ENCODE data around the gene BDKRB1.

BDKRB1 gene

GRCh38 chr14:96284008-96284407 is 28.0 kb downstream of the BDKRB1 start:
- DNase-seq = no peak

GRCh38 chr14:96284430-96284829 is 28.4 kb downstream of the BDKRB1 start:
- no peak for DNase-seq

DNA sequence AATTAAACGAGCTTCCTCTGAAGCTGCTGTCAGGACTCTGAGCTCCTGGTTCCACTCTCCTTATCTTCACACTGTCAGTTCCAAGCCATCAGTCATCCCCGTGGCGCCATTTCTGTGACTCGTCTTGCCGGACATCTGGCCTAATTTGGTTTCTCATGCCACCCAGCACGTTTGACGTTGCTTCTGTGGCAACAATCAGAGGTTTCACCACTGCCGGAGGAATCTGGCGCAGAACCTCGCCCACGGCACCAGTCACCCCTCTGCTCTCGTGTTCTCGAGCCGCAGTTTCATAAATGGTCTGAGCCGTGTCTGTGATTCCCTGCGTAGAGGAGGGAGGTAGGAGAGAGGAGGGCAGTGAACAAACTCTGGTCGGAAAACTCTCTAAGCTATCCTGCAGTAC is 29.7 kb downstream of the BDKRB1 start:
- DNase-seq = no peak

DNA sequence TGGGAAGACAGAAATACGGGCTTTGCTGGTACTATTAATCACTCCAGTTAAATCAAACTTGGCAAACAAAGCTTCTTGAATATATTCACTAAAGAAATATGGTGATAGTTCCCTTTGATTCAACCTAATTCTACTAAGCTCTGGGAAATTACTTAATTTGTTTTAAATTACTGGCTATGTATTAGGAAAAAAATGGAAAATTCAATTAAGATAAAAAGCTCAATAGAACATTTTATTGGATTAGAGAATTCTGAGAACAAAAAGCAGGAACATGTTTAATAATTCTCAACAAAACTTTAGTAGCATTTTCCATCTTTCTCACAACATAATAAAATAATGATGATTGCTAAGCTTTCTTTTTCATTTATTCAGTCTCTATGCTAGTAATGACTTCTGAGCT is 30.2 kb downstream of the BDKRB1 start:
- DNase-seq = no peak

- no peak for DNase-seq
Observed at GRCh38 chr14:96287856-96288255, 31.8 kb downstream of the BDKRB1 start.

GRCh38 chr14:96294246-96294645 is 38.2 kb downstream of the BDKRB1 start:
- no peak for DNase-seq

GRCh38 chr14:96297000-96297399 is 41.0 kb downstream of the BDKRB1 start:
- no peak for DNase-seq

- no peak for DNase-seq
Observed at GRCh38 chr14:96297997-96298515, 42.0 kb downstream of the BDKRB1 start.

- DNase-seq = no peak
Observed at GRCh38 chr14:96299441-96299840, 43.4 kb downstream of the BDKRB1 start.

DNA sequence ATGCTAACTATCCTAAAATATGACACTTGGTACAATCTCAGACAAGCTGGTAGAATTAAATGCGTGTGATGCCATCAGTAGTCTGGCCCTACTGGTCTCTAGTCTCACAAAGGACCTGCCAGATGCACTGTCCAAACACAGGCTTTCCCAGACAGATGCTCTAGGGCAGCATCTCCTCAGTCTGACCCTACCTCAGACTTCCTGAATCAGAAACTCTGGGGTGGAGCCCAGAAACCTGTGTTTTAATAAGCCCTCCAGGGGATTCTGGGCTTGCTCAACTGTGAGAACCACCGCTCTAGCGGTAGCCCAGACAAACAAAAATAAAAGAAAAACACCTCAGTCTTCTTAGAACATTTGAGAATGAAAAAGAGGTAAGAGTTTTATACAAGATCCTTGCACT is 48.0 kb downstream of the BDKRB1 start:
- no peak for DNase-seq

DNA sequence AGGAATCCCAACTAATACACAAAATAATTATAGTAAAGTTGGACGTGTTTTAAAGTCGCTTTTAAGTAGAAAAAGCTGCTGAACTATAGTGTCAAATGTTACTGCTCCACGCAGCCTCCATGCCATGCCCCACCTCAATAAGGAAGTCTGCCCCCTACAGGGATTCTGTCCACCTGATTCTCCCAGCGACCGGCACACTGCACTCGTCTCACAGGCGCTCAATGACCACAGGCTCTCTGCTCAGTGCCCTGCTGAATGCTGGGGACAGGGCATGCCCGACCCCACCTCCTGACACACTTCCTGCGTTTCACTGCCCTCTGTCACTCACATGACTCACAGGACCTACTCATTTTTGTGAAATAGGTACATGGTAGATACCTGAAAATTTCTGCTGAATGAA is 48.9 kb downstream of the BDKRB1 start:
- no peak for DNase-seq

- DNase-seq = no peak
Observed at GRCh38 chr14:96307434-96307833, 51.4 kb downstream of the BDKRB1 start.

DNA sequence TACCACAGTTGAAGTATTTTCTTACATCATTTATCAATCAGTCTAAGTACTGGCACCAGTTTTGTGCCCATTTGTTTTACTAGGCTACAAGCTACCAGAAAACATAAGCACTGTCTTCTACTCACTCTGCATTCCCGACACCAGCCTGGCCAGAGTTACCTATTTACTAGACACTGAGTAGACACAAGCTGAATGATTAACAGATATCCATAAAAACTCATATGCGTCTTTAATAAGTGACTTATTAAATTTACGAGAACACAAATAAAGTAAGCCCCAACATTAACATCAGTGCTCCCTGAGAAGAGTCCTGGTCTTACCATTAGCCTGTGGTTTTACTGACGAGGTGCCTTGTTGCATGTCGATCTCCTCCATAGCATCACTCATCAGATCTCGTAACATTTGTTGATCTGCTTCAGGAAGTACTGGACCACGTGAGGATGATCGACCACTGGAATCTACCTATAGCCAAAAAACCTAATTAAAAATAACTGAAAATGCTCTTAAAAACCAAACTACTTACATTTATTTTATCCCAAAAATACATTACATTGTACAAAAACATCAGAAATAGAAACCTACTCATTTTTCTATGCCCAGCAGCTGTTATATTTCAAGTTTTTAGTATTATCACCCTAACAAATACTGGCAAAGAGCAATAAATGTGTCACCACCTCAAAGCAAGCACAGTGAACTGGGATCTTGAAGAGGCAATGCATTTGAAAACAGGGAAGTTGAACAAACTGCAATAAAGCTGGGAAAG is 53.3 kb downstream of the BDKRB1 start:
- DNase-seq = no peak

- no peak for DNase-seq
Observed at GRCh38 chr14:96309896-96310330, 53.9 kb downstream of the BDKRB1 start.

GRCh38 chr14:96310906-96311305 is 54.9 kb downstream of the BDKRB1 start:
- no peak for DNase-seq

All from activated T-cell treated with anti-CD3 and anti-CD28 coated beads, Interleukin-2, amount 50 U/mL, for 1 hour (primary cell).